HepG2 (cell line): Measurements from ENCODE around the gene RBM6. TPM values are rescaled to one million over a fixed set of nuclear protein-coding genes. Genes with fewer than 3 reads are reported as not detected.
A peak's percentile ranks its signal among the peaks of the same experiment; 100 is the strongest.

Source experiments
- HOXA3 ChIP-seq: sonication (generic); formaldehyde crosslinking; IDR thresholded peaks from 2 replicates; pipeline ENCODE4 v1.5.0; 2020; ENCODE audit warnings: missing genetic modification reagents
- KLF9 ChIP-seq: IDR thresholded peaks from 2 replicates; pipeline ENCODE4 v1.6.1; 2016; ENCODE audit warnings: low read depth
- MED1 ChIP-seq: sonication (generic); formaldehyde crosslinking; IDR thresholded peaks from 2 replicates; pipeline ENCODE4 v1.4.0; 2020; ENCODE audit warnings: missing genetic modification reagents
- MLLT10 ChIP-seq: sonication (generic); formaldehyde crosslinking; IDR thresholded peaks from 2 replicates; pipeline ENCODE4 v1.4.0; 2020; ENCODE audit warnings: missing genetic modification reagents
- MTF2 ChIP-seq: sonication (generic); formaldehyde crosslinking; IDR thresholded peaks from 2 replicates; pipeline ENCODE4 v1.5.0; 2020; ENCODE audit warnings: missing genetic modification reagents, borderline replicate concordance
- PTBP1 ChIP-seq: fragments of 200-400 bp; formaldehyde crosslinking; IDR thresholded peaks from 2 replicates; pipeline ENCODE4 v1.6.1; 2018; ENCODE audit warnings: low read length, low read depth; ENCODE audit not compliant: poor library complexity, severe bottlenecking
- ZNF326 ChIP-seq: sonication (generic); formaldehyde crosslinking; IDR thresholded peaks from 2 replicates; pipeline ENCODE4 v1.4.0; 2020; ENCODE audit warnings: missing genetic modification reagents, borderline replicate concordance
- ZNF430 ChIP-seq: sonication (generic); formaldehyde crosslinking; IDR thresholded peaks from 2 replicates; pipeline ENCODE4 v1.9.0; 2021; ENCODE audit warnings: mild to moderate bottlenecking, missing genetic modification reagents
- ZNF501 ChIP-seq: sonication (generic); formaldehyde crosslinking; IDR thresholded peaks from 2 replicates; pipeline ENCODE4 v1.5.1; 2020; ENCODE audit warnings: mild to moderate bottlenecking, moderate library complexity, missing genetic modification reagents
- ZNF556 ChIP-seq: sonication (generic); formaldehyde crosslinking; IDR thresholded peaks from 2 replicates; pipeline ENCODE4 v1.4.0; 2020; ENCODE audit warnings: mild to moderate bottlenecking, missing genetic modification reagents, borderline replicate concordance
- ZNF570 ChIP-seq: sonication (generic); formaldehyde crosslinking; IDR thresholded peaks from 2 replicates; pipeline ENCODE4 v1.4.0; 2020; ENCODE audit warnings: mild to moderate bottlenecking, missing genetic modification reagents, borderline replicate concordance
- ZNF598 ChIP-seq: sonication (generic); formaldehyde crosslinking; IDR thresholded peaks from 2 replicates; pipeline ENCODE4 v1.5.1; 2020; ENCODE audit warnings: mild to moderate bottlenecking, missing genetic modification reagents, borderline replicate concordance
- ZNF619 ChIP-seq: sonication (generic); formaldehyde crosslinking; IDR thresholded peaks from 2 replicates; pipeline ENCODE4 v1.4.0; 2020; ENCODE audit warnings: mild to moderate bottlenecking, missing genetic modification reagents
- ZNF7 ChIP-seq: IDR thresholded peaks from 2 replicates; pipeline ENCODE4 v1.6.1; 2016; ENCODE audit warnings: missing biosample characterization, missing genetic modification reagents
- polyA plus RNA-seq, 8 experiments: library from polyadenylated mRNA; depleted of rRNA in 3 of 8; stranded (reverse) in 7 of 8; unstranded in 1 of 8; fragments of >200 nt; fragmentation: Illumina TruSeq in 4 of 8; extraction: Trizol in 4 of 8; gene quantifications; 2 replicates each; pipeline versions ENCODE4 v1.2.1 to v1.2.3, GENCODE V29; 2011 to 2016; ENCODE audit warnings: low read depth in 4 of 8, missing spikeins in 1 of 8, mixed read lengths in 1 of 8; ENCODE audit not compliant: insufficient read depth in 1 of 8
- total RNA-seq, 5 experiments: library from RNA; depleted of rRNA; stranded (reverse); fragments of >200 nt; fragmentation: Illumina TruSeq; extraction: Trizol; gene quantifications; 2 replicates each; pipeline ENCODE4 v1.2.3, GENCODE V29; 2016; ENCODE audit warnings: low read depth in 1 of 5
- TF ChIP-seq, protein P1 (sequence below): sonication (generic); formaldehyde crosslinking; IDR thresholded peaks from 2 replicates; pipeline ENCODE4 v1.4.0; 2020; ENCODE audit warnings: missing genetic modification reagents, borderline replicate concordance
- TF ChIP-seq, protein P2 (sequence below): sonication (generic); formaldehyde crosslinking; IDR thresholded peaks from 2 replicates; pipeline ENCODE4 v1.5.0; 2020; ENCODE audit warnings: mild to moderate bottlenecking, missing genetic modification reagents, moderate library complexity
- TF ChIP-seq, protein P3 (sequence below): sonication (generic); formaldehyde crosslinking; IDR thresholded peaks from 2 replicates; pipeline ENCODE4 v1.4.0; 2020; ENCODE audit warnings: missing genetic modification reagents
- TF ChIP-seq, protein P4 (sequence below): sonication (generic); formaldehyde crosslinking; IDR thresholded peaks from 2 replicates; pipeline ENCODE4 v1.4.0; 2020; ENCODE audit warnings: missing genetic modification reagents
- TF ChIP-seq, protein P5 (sequence below): sonication (generic); formaldehyde crosslinking; IDR thresholded peaks from 2 replicates; pipeline ENCODE4 v1.4.0; 2020; ENCODE audit warnings: missing genetic modification reagents, mild to moderate bottlenecking, borderline replicate concordance

Gene RBM6
- total and polyA plus RNA-seq, 2 of the 13 experiments (the other 11 are each of a cell fraction or from before 2014, with no cell fraction given), result 72.7 to 86.1 TPM

DNA sequence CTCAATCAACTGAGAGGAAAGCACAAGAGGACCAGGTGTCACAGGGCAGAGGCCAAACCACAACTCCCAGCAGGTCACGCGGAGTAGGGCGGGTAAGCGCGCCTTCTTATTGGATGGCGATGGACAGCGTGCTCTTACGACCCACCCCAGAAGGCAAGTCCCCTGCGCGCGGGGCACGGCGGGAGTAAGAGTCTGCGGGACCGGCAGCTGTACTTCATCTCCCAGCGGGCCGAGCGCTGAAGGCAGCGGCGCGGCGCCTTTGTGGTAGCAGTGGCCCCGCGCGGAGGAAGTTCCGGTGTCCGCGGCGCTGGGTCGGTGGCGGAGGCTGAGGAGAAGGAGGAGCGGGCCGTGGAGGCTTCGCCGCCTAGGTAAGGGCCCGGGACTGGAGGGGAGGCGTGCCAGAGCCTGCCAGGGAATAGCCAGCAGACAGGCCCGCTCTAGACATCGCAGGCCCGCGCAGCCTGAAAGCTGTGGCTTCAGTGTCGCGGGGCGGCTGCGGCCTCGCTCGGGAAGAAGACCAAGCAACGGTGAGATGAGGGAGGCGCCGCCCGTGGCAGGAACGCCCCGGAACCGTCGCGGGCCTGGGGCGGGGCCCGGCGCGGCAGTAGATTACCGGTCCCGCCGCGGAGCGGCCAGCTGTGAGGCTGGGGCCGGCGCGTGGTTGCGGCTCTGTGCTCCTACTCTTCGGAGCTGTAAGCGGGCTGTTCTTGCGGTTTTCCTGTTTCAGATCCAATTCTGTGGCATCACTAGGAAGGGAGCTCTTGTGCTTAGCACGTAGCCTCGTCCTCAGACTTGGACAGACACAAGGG lies at the start of gene RBM6 (continued):
- TF ChIP-seq, protein P1, sequence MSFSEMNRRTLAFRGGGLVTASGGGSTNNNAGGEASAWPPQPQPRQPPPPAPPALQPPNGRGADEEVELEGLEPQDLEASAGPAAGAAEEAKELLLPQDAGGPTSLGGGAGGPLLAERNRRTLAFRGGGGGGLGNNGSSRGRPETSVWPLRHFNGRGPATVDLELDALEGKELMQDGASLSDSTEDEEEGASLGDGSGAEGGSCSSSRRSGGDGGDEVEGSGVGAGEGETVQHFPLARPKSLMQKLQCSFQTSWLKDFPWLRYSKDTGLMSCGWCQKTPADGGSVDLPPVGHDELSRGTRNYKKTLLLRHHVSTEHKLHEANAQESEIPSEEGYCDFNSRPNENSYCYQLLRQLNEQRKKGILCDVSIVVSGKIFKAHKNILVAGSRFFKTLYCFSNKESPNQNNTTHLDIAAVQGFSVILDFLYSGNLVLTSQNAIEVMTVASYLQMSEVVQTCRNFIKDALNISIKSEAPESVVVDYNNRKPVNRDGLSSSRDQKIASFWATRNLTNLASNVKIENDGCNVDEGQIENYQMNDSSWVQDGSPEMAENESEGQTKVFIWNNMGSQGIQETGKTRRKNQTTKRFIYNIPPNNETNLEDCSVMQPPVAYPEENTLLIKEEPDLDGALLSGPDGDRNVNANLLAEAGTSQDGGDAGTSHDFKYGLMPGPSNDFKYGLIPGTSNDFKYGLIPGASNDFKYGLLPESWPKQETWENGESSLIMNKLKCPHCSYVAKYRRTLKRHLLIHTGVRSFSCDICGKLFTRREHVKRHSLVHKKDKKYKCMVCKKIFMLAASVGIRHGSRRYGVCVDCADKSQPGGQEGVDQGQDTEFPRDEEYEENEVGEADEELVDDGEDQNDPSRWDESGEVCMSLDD, result 0 out of 2 replicates have a peak, but pooled peaks have one; percentile 42
- TF ChIP-seq, protein P2, sequence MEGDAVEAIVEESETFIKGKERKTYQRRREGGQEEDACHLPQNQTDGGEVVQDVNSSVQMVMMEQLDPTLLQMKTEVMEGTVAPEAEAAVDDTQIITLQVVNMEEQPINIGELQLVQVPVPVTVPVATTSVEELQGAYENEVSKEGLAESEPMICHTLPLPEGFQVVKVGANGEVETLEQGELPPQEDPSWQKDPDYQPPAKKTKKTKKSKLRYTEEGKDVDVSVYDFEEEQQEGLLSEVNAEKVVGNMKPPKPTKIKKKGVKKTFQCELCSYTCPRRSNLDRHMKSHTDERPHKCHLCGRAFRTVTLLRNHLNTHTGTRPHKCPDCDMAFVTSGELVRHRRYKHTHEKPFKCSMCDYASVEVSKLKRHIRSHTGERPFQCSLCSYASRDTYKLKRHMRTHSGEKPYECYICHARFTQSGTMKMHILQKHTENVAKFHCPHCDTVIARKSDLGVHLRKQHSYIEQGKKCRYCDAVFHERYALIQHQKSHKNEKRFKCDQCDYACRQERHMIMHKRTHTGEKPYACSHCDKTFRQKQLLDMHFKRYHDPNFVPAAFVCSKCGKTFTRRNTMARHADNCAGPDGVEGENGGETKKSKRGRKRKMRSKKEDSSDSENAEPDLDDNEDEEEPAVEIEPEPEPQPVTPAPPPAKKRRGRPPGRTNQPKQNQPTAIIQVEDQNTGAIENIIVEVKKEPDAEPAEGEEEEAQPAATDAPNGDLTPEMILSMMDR (CRISPR knock-in tag), result peak; percentile 25; the same call in 1 of the 2 replicates
- TF ChIP-seq MED1 (peak; percentile 74; the same call in 1 of the 2 replicates), PTBP1 (peak; percentile 60), ZNF556 (CRISPR knock-in tag) (peak; percentile 47; the same call in 1 of the 2 replicates), HOXA3 (CRISPR knock-in tag) (peak; percentile 94), ZNF430 (peak; percentile 71; the same call in 1 of the 2 replicates), ZNF598 (CRISPR knock-in tag) (no peak; the same call in 1 of the 2 replicates), ZNF619 (CRISPR knock-in tag) (no peak), MLLT10 (no peak), ZNF7 (CRISPR knock-in tag) (no peak), ZNF326 (CRISPR knock-in tag) (no peak), ZNF501 (CRISPR knock-in tag) (peak; percentile 93), MTF2 (peak; percentile 81; the same call in 1 of the 2 replicates), ZNF570 (no peak), KLF9 (CRISPR knock-in tag) (no peak)
- TF ChIP-seq, protein P3, sequence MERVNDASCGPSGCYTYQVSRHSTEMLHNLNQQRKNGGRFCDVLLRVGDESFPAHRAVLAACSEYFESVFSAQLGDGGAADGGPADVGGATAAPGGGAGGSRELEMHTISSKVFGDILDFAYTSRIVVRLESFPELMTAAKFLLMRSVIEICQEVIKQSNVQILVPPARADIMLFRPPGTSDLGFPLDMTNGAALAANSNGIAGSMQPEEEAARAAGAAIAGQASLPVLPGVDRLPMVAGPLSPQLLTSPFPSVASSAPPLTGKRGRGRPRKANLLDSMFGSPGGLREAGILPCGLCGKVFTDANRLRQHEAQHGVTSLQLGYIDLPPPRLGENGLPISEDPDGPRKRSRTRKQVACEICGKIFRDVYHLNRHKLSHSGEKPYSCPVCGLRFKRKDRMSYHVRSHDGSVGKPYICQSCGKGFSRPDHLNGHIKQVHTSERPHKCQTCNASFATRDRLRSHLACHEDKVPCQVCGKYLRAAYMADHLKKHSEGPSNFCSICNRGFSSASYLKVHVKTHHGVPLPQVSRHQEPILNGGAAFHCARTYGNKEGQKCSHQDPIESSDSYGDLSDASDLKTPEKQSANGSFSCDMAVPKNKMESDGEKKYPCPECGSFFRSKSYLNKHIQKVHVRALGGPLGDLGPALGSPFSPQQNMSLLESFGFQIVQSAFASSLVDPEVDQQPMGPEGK (CRISPR knock-in tag), result no peak
- TF ChIP-seq, protein P4, sequence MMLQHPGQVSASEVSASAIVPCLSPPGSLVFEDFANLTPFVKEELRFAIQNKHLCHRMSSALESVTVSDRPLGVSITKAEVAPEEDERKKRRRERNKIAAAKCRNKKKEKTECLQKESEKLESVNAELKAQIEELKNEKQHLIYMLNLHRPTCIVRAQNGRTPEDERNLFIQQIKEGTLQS, result no peak
- TF ChIP-seq, protein P5, sequence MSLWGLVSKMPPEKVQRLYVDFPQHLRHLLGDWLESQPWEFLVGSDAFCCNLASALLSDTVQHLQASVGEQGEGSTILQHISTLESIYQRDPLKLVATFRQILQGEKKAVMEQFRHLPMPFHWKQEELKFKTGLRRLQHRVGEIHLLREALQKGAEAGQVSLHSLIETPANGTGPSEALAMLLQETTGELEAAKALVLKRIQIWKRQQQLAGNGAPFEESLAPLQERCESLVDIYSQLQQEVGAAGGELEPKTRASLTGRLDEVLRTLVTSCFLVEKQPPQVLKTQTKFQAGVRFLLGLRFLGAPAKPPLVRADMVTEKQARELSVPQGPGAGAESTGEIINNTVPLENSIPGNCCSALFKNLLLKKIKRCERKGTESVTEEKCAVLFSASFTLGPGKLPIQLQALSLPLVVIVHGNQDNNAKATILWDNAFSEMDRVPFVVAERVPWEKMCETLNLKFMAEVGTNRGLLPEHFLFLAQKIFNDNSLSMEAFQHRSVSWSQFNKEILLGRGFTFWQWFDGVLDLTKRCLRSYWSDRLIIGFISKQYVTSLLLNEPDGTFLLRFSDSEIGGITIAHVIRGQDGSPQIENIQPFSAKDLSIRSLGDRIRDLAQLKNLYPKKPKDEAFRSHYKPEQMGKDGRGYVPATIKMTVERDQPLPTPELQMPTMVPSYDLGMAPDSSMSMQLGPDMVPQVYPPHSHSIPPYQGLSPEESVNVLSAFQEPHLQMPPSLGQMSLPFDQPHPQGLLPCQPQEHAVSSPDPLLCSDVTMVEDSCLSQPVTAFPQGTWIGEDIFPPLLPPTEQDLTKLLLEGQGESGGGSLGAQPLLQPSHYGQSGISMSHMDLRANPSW (CRISPR knock-in tag), result no peak; the same call in 1 of the 2 replicates
